Memory B cell (primary cell): Measurements from ENCODE around the gene NDUFA6.

Source experiments
- ATAC-seq: fragments of 150-1000 bp; cut with Tn5 transposase; 2 replicates; pipeline ENCODE4 v1.10.0; 2021; ENCODE audit warnings: low read depth, mild to moderate bottlenecking, moderate library complexity
- DNase-seq, 2 donors: peaks; one replicate each; pipeline ENCODE4 v3.0.0; 2022; ENCODE audit warnings: low spot score in 2 of 2
- H3K27ac Mint-ChIP-seq: one replicate; pipeline ENCODE4 v1.8.0; 2022; ENCODE audit warnings: mild to moderate bottlenecking, moderate library complexity, mixed read lengths
- H3K27me3 Mint-ChIP-seq: one replicate; pipeline ENCODE4 v1.8.0; 2022; ENCODE audit warnings: mixed read lengths
- H3K36me3 Mint-ChIP-seq: one replicate; pipeline ENCODE4 v1.8.0; 2022; ENCODE audit warnings: mild to moderate bottlenecking, mixed read lengths
- H3K4me1 Mint-ChIP-seq: one replicate; pipeline ENCODE4 v1.8.0; 2022; ENCODE audit warnings: mixed read lengths
- H3K4me3 Mint-ChIP-seq: one replicate; pipeline ENCODE4 v1.8.0; 2022; ENCODE audit warnings: mild to moderate bottlenecking, moderate library complexity, mixed read lengths
- H3K9me3 Mint-ChIP-seq: one replicate; pipeline ENCODE4 v1.8.0; 2022; ENCODE audit warnings: mixed read lengths

Gene NDUFA6

GRCh38 chr22:42070517-42071422 lies 19.8 kb downstream of the NDUFA6 start, which contains the start of gene NAGA:
Gene NAGA (minus strand): TSS chr22:42070812. CDS start chr22:42070297, 515 bp downstream.
- Mint-ChIP-seq H3K36me3 (peaks cover 5% of the 10 kb centered on the region), H3K9me3 (no peaks in the 10 kb centered on the region), H3K27ac (peak within 1 kb of the TSS; percentile 88), H3K4me1 (peaks cover 26% of the 10 kb centered on the region), H3K4me3 (peak within 1 kb of the TSS; percentile 93), H3K27me3 (no peaks in the 10 kb centered on the region)
- ATAC-seq = peak; percentile 94
- peak; percentile 76 to 85 for DNase-seq

- ATAC-seq (no peak), DNase-seq (no peak)
- Mint-ChIP-seq H3K9me3 (no peaks in the 10 kb centered on the region), H3K27me3 (no peaks in the 10 kb centered on the region), H3K36me3 (peaks cover 12% of the 10 kb centered on the region), H3K27ac (peak overlapping the region; percentile 88), H3K4me1 (peaks cover 24% of the 10 kb centered on the region), H3K4me3 (peak overlapping the region; percentile 93)
Observed at GRCh38 chr22:42069801-42070516, 20.6 kb downstream of the NDUFA6 start.

- ATAC-seq (no peak), DNase-seq (no peak)
- H3K27ac Mint-ChIP-seq = no peak overlapping the region
- no peaks in the 10 kb centered on the region for H3K9me3 Mint-ChIP-seq
- peaks cover 13% of the 10 kb centered on the region for H3K36me3 Mint-ChIP-seq
- no peak overlapping the region for H3K4me3 Mint-ChIP-seq
- H3K27me3 Mint-ChIP-seq = no peaks in the 10 kb centered on the region
- H3K4me1 Mint-ChIP-seq = peaks cover 22% of the 10 kb centered on the region
Observed at GRCh38 chr22:42068291-42068690, 22.3 kb downstream of the NDUFA6 start.

GRCh38 chr22:42067671-42068251 lies 22.8 kb downstream of the NDUFA6 start:
- no peaks in the 10 kb centered on the region for H3K27me3 Mint-ChIP-seq
- DNase-seq (no peak), ATAC-seq (no peak)
- peaks cover 19% of the 10 kb centered on the region for H3K4me1 Mint-ChIP-seq
- H3K36me3 Mint-ChIP-seq = peaks cover 18% of the 10 kb centered on the region
- H3K9me3 Mint-ChIP-seq = no peaks in the 10 kb centered on the region
- no peak overlapping the region for H3K4me3 Mint-ChIP-seq
- H3K27ac Mint-ChIP-seq = no peak overlapping the region

- DNase-seq = no peak
- Mint-ChIP-seq H3K27me3 (no peaks in the 10 kb centered on the region), H3K36me3 (peaks cover 22% of the 10 kb centered on the region), H3K4me1 (peaks cover 19% of the 10 kb centered on the region), H3K9me3 (no peaks in the 10 kb centered on the region), H3K4me3 (no peak overlapping the region), H3K27ac (no peak overlapping the region)
- ATAC-seq = no peak
Observed at GRCh38 chr22:42066937-42067336, 23.6 kb downstream of the NDUFA6 start.

GRCh38 chr22:42066126-42066761 lies 24.3 kb downstream of the NDUFA6 start:
- no peaks in the 10 kb centered on the region for H3K9me3 Mint-ChIP-seq
- no peak overlapping the region for H3K4me3 Mint-ChIP-seq
- ATAC-seq (no peak), DNase-seq (no peak)
- peaks cover 14% of the 10 kb centered on the region for H3K4me1 Mint-ChIP-seq
- peaks cover 22% of the 10 kb centered on the region for H3K36me3 Mint-ChIP-seq
- no peaks in the 10 kb centered on the region for H3K27me3 Mint-ChIP-seq
- H3K27ac Mint-ChIP-seq = no peak overlapping the region

- ATAC-seq = no peak
- Mint-ChIP-seq H3K4me1 (peaks cover 8% of the 10 kb centered on the region), H3K9me3 (no peaks in the 10 kb centered on the region), H3K36me3 (peaks cover 26% of the 10 kb centered on the region), H3K27ac (no peak overlapping the region), H3K27me3 (no peaks in the 10 kb centered on the region), H3K4me3 (no peak overlapping the region)
- DNase-seq = no peak
Observed at GRCh38 chr22:42065438-42066125, 25.0 kb downstream of the NDUFA6 start.

- H3K9me3 Mint-ChIP-seq = no peaks in the 10 kb centered on the region
- H3K4me3 Mint-ChIP-seq = no peak overlapping the region
- H3K27me3 Mint-ChIP-seq = no peaks in the 10 kb centered on the region
- no peak for ATAC-seq
- peaks cover 29% of the 10 kb centered on the region for H3K36me3 Mint-ChIP-seq
- DNase-seq = no peak
- no peak overlapping the region for H3K27ac Mint-ChIP-seq
- H3K4me1 Mint-ChIP-seq = peaks cover 3% of the 10 kb centered on the region
Observed at GRCh38 chr22:42064629-42065028, 25.9 kb downstream of the NDUFA6 start.

- DNase-seq = no peak
- Mint-ChIP-seq H3K36me3 (peaks cover 37% of the 10 kb centered on the region), H3K4me3 (no peak overlapping the region), H3K4me1 (no peaks in the 10 kb centered on the region), H3K27ac (no peak overlapping the region), H3K27me3 (no peaks in the 10 kb centered on the region), H3K9me3 (no peaks in the 10 kb centered on the region)
- ATAC-seq = no peak
Observed at GRCh38 chr22:42062506-42063170, 27.9 kb downstream of the NDUFA6 start.

- no peak for DNase-seq
- ATAC-seq = no peak
- H3K27me3 Mint-ChIP-seq = no peaks in the 10 kb centered on the region
- H3K4me1 Mint-ChIP-seq = no peaks in the 10 kb centered on the region
- peaks cover 9% of the 10 kb centered on the region for H3K9me3 Mint-ChIP-seq
- H3K36me3 Mint-ChIP-seq = peaks cover 42% of the 10 kb centered on the region
- H3K27ac Mint-ChIP-seq = no peak overlapping the region
- H3K4me3 Mint-ChIP-seq = no peak overlapping the region
Observed at GRCh38 chr22:42061041-42061440, 29.5 kb downstream of the NDUFA6 start.

- Mint-ChIP-seq H3K9me3 (peaks cover 9% of the 10 kb centered on the region), H3K27me3 (no peaks in the 10 kb centered on the region), H3K4me1 (no peaks in the 10 kb centered on the region), H3K4me3 (no peak overlapping the region), H3K27ac (no peak overlapping the region), H3K36me3 (peaks cover 39% of the 10 kb centered on the region)
- DNase-seq (no peak), ATAC-seq (no peak)
Observed at GRCh38 chr22:42060489-42060888, 30.1 kb downstream of the NDUFA6 start.

- Mint-ChIP-seq H3K36me3 (peaks cover 25% of the 10 kb centered on the region), H3K4me1 (no peaks in the 10 kb centered on the region), H3K9me3 (peaks cover 9% of the 10 kb centered on the region), H3K27ac (no peak overlapping the region), H3K27me3 (no peaks in the 10 kb centered on the region), H3K4me3 (no peak overlapping the region)
- no peak for DNase-seq
- no peak for ATAC-seq
Observed at GRCh38 chr22:42056757-42057511, 33.6 kb downstream of the NDUFA6 start.
